H1 (cell line): ENCODE data around the gene LEFTY2. TPM values are rescaled to one million over a fixed set of nuclear protein-coding genes. Genes with fewer than 3 reads are reported as not detected.

ENCODE experiments used
- CTCF ChIA-PET: fragments of 300-600 bp; sonication (Branson Sonifier 250); formaldehyde crosslinking; loops from one replicate; lab custom pipeline; 2021; ENCODE audit not compliant: partially characterized antibody; lab: Charles Lee
- POLR2A ChIA-PET: fragments of 300-600 bp; sonication (Branson Sonifier 250); formaldehyde crosslinking; loops from one replicate; lab custom pipeline; 2021; ENCODE audit warnings: inconsistent platforms; ENCODE audit not compliant: partially characterized antibody; lab: Charles Lee
- DNase-seq, 2 experiments: peaks; one replicate each; pipeline versions ENCODE4 v3.0.0 to v3.0.0-alpha.2; 2010 to 2022; ENCODE audit warnings: low spot score in 2 of 2, low read depth in 1 of 2, mixed read lengths in 1 of 2
- FAIRE-seq: peaks from 2 replicates; lab custom pipeline; 2011; peaks lifted over from hg19 to GRCh38; lab: Jason Lieb, UNC
- H2AFZ ChIP-seq: 2 replicates; pipeline ENCODE4 v1.8.1; 2012; ENCODE audit warnings: low read length, inconsistent platforms
- H2AK5ac ChIP-seq: 2 replicates; pipeline ENCODE4 v1.6.1; 2013; ENCODE audit warnings: low read depth, low read length
- H2BK120ac ChIP-seq: replicated peaks from 2 replicates; pipeline ENCODE3; 2013; ENCODE audit warnings: low read depth, low read length, inconsistent platforms
- H2BK12ac ChIP-seq: 2 replicates; pipeline ENCODE4 v1.6.1; 2013; ENCODE audit warnings: low read depth, low read length
- H2BK15ac ChIP-seq: 2 replicates; pipeline ENCODE4 v1.6.1; 2013; ENCODE audit warnings: low read length
- H2BK20ac ChIP-seq: 2 replicates; pipeline ENCODE4 v1.6.1; 2013; ENCODE audit warnings: low read length
- H2BK5ac ChIP-seq: 2 replicates; pipeline ENCODE4 v1.6.1; 2013; ENCODE audit warnings: low read depth, low read length
- H3K14ac ChIP-seq: 2 replicates; pipeline ENCODE4 v1.6.1; 2013; ENCODE audit warnings: inconsistent platforms; ENCODE audit not compliant: insufficient read length
- H3K18ac ChIP-seq: 2 replicates; pipeline ENCODE4 v1.6.1; 2013; ENCODE audit warnings: low read length; ENCODE audit errors: extremely low read depth
- H3K23ac ChIP-seq: 2 replicates; pipeline ENCODE4 v1.6.1; 2013; ENCODE audit warnings: inconsistent platforms; ENCODE audit not compliant: insufficient read length
- H3K23me2 ChIP-seq: 2 replicates; pipeline ENCODE4 v1.6.1; 2013; ENCODE audit warnings: low read depth, low read length
- H3K27ac ChIP-seq: 2 replicates; pipeline ENCODE4 v1.6.1; 2011; ENCODE audit warnings: low read depth, low read length, inconsistent platforms
- H3K27me3 ChIP-seq, 4 experiments: replicated peaks in 1 of 4; 1 replicate in 1 of 4; 2 replicates in 3 of 4; pipeline versions ENCODE4 v1.6.1 to v1.8.1; 2011 to 2013; ENCODE audit warnings: low read length in 3 of 4, mild to moderate bottlenecking in 3 of 4, inconsistent platforms in 2 of 4, mixed read lengths in 2 of 4, moderate library complexity in 1 of 4; ENCODE audit not compliant: control insufficient read depth in 3 of 4, insufficient read depth in 3 of 4; ENCODE audit errors: extremely low read depth in 1 of 4
- H3K36me3 ChIP-seq, 4 experiments: 2 replicates each; pipeline versions ENCODE4 v1.6.1 to v1.8.1; 2011 to 2013; ENCODE audit warnings: mild to moderate bottlenecking in 4 of 4, low read length in 3 of 4, moderate library complexity in 2 of 4, control low read depth in 1 of 4, inconsistent platforms in 1 of 4; ENCODE audit not compliant: insufficient read depth in 4 of 4, control insufficient read depth in 2 of 4
- H3K4ac ChIP-seq: replicated peaks from 2 replicates; pipeline ENCODE3; 2013; ENCODE audit warnings: low read length, low read depth, mixed read lengths, inconsistent platforms; ENCODE audit not compliant: insufficient read length
- H3K4me1 ChIP-seq, 4 experiments: replicated peaks in 1 of 4; 1 replicate in 1 of 4; 2 replicates in 3 of 4; pipeline versions ENCODE4 v1.6.1 to v1.8.1; 2011 to 2013; ENCODE audit warnings: low read length in 3 of 4, inconsistent platforms in 2 of 4, mixed read lengths in 1 of 4; ENCODE audit not compliant: insufficient read depth in 4 of 4, control insufficient read depth in 3 of 4
- H3K4me2 ChIP-seq, 2 experiments: 2 replicates each; pipeline versions ENCODE4 v1.6.1 to v1.8.1; 2011 to 2013; ENCODE audit warnings: low read depth in 2 of 2, low read length in 2 of 2, control low read depth in 1 of 2, inconsistent platforms in 1 of 2, mild to moderate bottlenecking in 1 of 2; ENCODE audit not compliant: insufficient read depth in 1 of 2
- H3K4me3 ChIP-seq, 4 experiments: fragments of 200-600, 300-600 bp in 1 of 4; sonication (generic), shearing (Covaris generic), sonication (Bioruptor Twin) in 1 of 4; 2 replicates each; pipeline versions ENCODE4 v1.5.1 to v1.8.1; 2011 to 2016; ENCODE audit warnings: low read length in 4 of 4, low read depth in 3 of 4, control low read depth in 2 of 4, inconsistent platforms in 2 of 4, mild to moderate bottlenecking in 2 of 4, mixed read lengths in 1 of 4, moderate library complexity in 1 of 4; ENCODE audit not compliant: insufficient read depth in 2 of 4; ENCODE audit errors: extremely low read depth in 1 of 4
- H3K56ac ChIP-seq: replicated peaks from 2 replicates; pipeline ENCODE3; 2013; ENCODE audit warnings: low read depth, mild to moderate bottlenecking, mixed read lengths, low read length, inconsistent platforms; ENCODE audit not compliant: insufficient read length
- H3K79me1 ChIP-seq: 2 replicates; pipeline ENCODE4 v1.6.1; 2013; ENCODE audit warnings: low read depth, low read length, control low read depth
- H3K79me2 ChIP-seq, 2 experiments: 2 replicates each; pipeline versions ENCODE4 v1.6.1 to v1.8.1; 2012 to 2013; ENCODE audit warnings: low read length in 2 of 2, mild to moderate bottlenecking in 2 of 2, inconsistent platforms in 1 of 2; ENCODE audit not compliant: insufficient read depth in 2 of 2, control insufficient read depth in 1 of 2
- H3K9ac ChIP-seq, 4 experiments: replicated peaks in 1 of 4; 1 replicate in 1 of 4; 2 replicates in 3 of 4; pipeline versions ENCODE4 v1.6.1 to v1.8.1; 2011 to 2013; ENCODE audit warnings: low read depth in 3 of 4, low read length in 3 of 4, control low read depth in 2 of 4, mild to moderate bottlenecking in 2 of 4, moderate library complexity in 2 of 4, inconsistent platforms in 1 of 4; ENCODE audit errors: extremely low read depth in 1 of 4
- H3K9me3 ChIP-seq, 2 experiments: 2 replicates each; pipeline versions ENCODE4 v1.6.1 to v1.8.1; 2012 to 2013; ENCODE audit warnings: mild to moderate bottlenecking in 2 of 2, moderate library complexity in 2 of 2, control low read depth in 1 of 2, inconsistent platforms in 1 of 2, low read depth in 1 of 2, low read length in 1 of 2, mixed read lengths in 1 of 2; ENCODE audit not compliant: insufficient read depth in 2 of 2
- H4K20me1 ChIP-seq, 2 experiments: replicated peaks in 1 of 2; 2 replicates each; pipeline versions ENCODE3 to v1.8.1; 2011 to 2013; ENCODE audit warnings: inconsistent platforms in 2 of 2, low read length in 2 of 2, mild to moderate bottlenecking in 1 of 2; ENCODE audit not compliant: insufficient read depth in 2 of 2, control insufficient read depth in 1 of 2
- H4K5ac ChIP-seq: 2 replicates; pipeline ENCODE4 v1.6.1; 2013; ENCODE audit warnings: low read length, low read depth, mixed read lengths, inconsistent platforms; ENCODE audit not compliant: insufficient read length
- H4K8ac ChIP-seq: 2 replicates; pipeline ENCODE4 v1.8.0; 2013; ENCODE audit warnings: mild to moderate bottlenecking, moderate library complexity, low read length, inconsistent platforms; ENCODE audit not compliant: insufficient read depth; ENCODE audit errors: extremely low read depth
- H4K91ac ChIP-seq: replicated peaks from 2 replicates; pipeline ENCODE3; 2013; ENCODE audit warnings: low read length, mixed read lengths, inconsistent platforms; ENCODE audit not compliant: insufficient read length
- CBX8 ChIP-seq: fragments of 300-800, 300-1000 bp; sonication (generic); IDR thresholded peaks from 2 replicates; pipeline ENCODE4 v1.7.1; 2016; ENCODE audit warnings: low read depth, low read length, borderline replicate concordance
- CHD2 ChIP-seq: IDR thresholded peaks from 2 replicates; pipeline ENCODE4 v1.6.1; 2012; ENCODE audit warnings: low read length, improper control_type of control experiment
- EGR1 ChIP-seq: IDR thresholded peaks from 2 replicates; pipeline ENCODE4 v1.6.1; 2011; ENCODE audit warnings: low read depth, low read length, borderline replicate concordance
- HDAC2 ChIP-seq, 2 experiments: fragments of 300-600 bp in 1 of 2; sonication (generic) in 1 of 2; IDR thresholded peaks; 2 replicates each; pipeline ENCODE4 v1.6.1; 2011 to 2012; ENCODE audit warnings: low read depth in 2 of 2, low read length in 2 of 2, mild to moderate bottlenecking in 2 of 2, moderate library complexity in 2 of 2, borderline replicate concordance in 1 of 2, inconsistent platforms in 1 of 2
- POLR2A ChIP-seq, 2 experiments: IDR thresholded peaks; 1 replicate in 1 of 2; 2 replicates in 1 of 2; pipeline ENCODE4 v1.6.1; 2011; ENCODE audit warnings: low read depth in 2 of 2, low read length in 2 of 2, mild to moderate bottlenecking in 2 of 2; ENCODE audit errors: control extremely low read depth in 1 of 2
- RFX5 ChIP-seq: IDR thresholded peaks from 2 replicates; pipeline ENCODE4 v1.6.1; 2011; ENCODE audit warnings: low read depth, low read length, improper control_type of control experiment, borderline replicate concordance
- RXRA ChIP-seq: IDR thresholded peaks from 2 replicates; pipeline ENCODE4 v1.6.1; 2011; ENCODE audit warnings: low read depth, mild to moderate bottlenecking, low read length, moderate library complexity; ENCODE audit not compliant: insufficient read depth
- SP4 ChIP-seq: IDR thresholded peaks from 2 replicates; pipeline ENCODE4 v1.6.1; 2012; ENCODE audit warnings: low read length, inconsistent platforms
- whole genome bisulfite sequencing, 2 experiments: shearing (Covaris generic) in 1 of 2; methylation state at CpG; one replicate each; pipeline versions ENCODE4 v1.1.6 to v1.1.7; 2013 to 2015; ENCODE audit warnings: low lambda C conversion rate in 2 of 2, mixed read lengths in 2 of 2, inconsistent platforms in 1 of 2, low coverage in 1 of 2, missing lambda C conversion rate in 1 of 2; ENCODE audit not compliant: insufficient replicate concordance in 2 of 2, insufficient coverage in 1 of 2, insufficient read length in 1 of 2; ENCODE audit errors: extremely low coverage in 1 of 2, missing lambda C conversion rate in 1 of 2; 5-methylcytosine and 5-hydroxymethylcytosine counted together
- polyA plus RNA-seq, 7 experiments: library from polyadenylated mRNA; depleted of rRNA in 3 of 7; stranded (reverse) in 5 of 7; unstranded in 2 of 7; fragments of >200 nt in 5 of 7; fragments of 200-250 nt in 2 of 7; gene quantifications; 1 replicate in 5 of 7; 2 replicates in 1 of 7; 4 replicates in 1 of 7; pipeline versions ENCODE4 v1.2.1 to v1.2.3, GENCODE V29; 2011 to 2013; ENCODE audit warnings: missing spikeins in 2 of 7, mixed read lengths in 2 of 7
- total RNA-seq: library from RNA; stranded (reverse); fragmentation: NEBNext Ultra II Directional; extraction: Animal tissue kit (Norgen Biotek cat#: 25700); gene quantifications from 2 replicates; pipeline ENCODE4 v1.2.1, GENCODE V29; 2021

Gene LEFTY2
- total and polyA plus RNA-seq, 2 of the 8 experiments (the other 6 are each of a cell fraction or from before 2014, with no cell fraction given), result 2.6 to 4.3 TPM

DNA sequence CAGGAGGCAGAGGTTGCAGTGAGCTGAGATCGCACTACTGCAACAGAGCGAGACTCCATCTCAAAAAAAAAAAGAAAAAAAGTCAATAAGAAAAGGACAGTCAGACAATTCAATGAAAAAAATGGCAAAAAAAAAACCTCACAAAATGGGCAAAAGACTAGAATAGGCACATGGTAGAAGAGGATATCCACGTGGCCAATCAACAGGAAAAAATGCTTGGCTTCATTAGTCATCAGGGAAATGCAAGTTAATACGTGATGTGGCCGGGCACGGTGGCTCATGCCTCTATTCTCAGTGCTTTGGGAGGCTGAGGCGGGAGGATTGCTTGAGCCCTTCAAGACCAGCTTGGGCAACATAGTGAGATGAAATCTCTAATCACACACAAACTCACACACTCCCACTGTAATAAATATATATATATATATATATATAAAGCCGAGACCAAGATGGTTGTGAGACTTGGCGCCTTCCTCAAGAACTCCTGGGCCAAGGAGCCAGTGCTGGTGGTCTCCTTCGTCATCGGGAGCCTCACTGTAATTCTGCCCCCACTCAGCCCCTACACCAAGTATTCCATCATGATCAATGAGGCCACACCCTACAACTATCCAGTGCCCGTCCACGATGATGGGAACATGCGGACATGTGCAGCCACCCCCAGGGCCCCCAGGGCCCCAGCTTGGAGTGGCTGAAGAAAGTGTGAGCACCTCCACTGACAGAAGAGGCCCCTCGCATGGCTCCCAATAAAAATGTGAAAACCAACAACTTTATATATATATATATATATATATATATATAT lies 22.9 kb upstream of the LEFTY2 start:
- H3K56ac ChIP-seq, result no peak overlapping the region
- no peaks in the 10 kb centered on the region for H3K27me3 ChIP-seq
- H2AK5ac ChIP-seq, result no peak overlapping the region
- no peaks in the 10 kb centered on the region for H3K23me2 ChIP-seq
- H3K18ac ChIP-seq, result no peak overlapping the region
- H3K4me1 ChIP-seq, result no peaks in the 10 kb centered on the region
- H4K20me1 ChIP-seq, result no peaks in the 10 kb centered on the region
- DNase-seq, result no peak
- no peaks in the 10 kb centered on the region for H3K79me2 ChIP-seq
- H2BK5ac ChIP-seq, result no peak overlapping the region
- no peak overlapping the region for H3K4ac ChIP-seq
- TF ChIP-seq HDAC2 (IDR thresholded peaks at IDR 0.05; ENCODE audit: borderline replicate concordance in 1 of 2, low read depth in 2 of 2, low read length in 2 of 2), result no peak
- TF ChIP-seq RFX5, result no peak
- no peak for TF ChIP-seq SP4
- no peak for TF ChIP-seq CHD2
- TF ChIP-seq POLR2A (IDR thresholded peaks at IDR 0.05; ENCODE audit: control extremely low read depth in 1 of 2, low read depth in 2 of 2, low read length in 2 of 2), result no peak
- TF ChIP-seq RXRA, result no peak
- TF ChIP-seq EGR1, result no peak
- no peak for TF ChIP-seq CBX8
- no peak overlapping the region for H3K23ac ChIP-seq
- H2BK20ac ChIP-seq, result no peak overlapping the region
- ChIA-PET CTCF (interaction anchor here (0.6 to 7.4 kb wide), 19 partner anchors 9 to 489 kb away, joined by 3 to 86 read pairs (median 6); partner anchors contain the start of genes LEFTY2 and SDE2), POLR2A (interaction anchor here (0.6 to 1.4 kb wide), 3 partner anchors 18 to 105 kb away, joined by 3 to 4 read pairs (median 3); no protein-coding TSS in a partner anchor)
- no peak overlapping the region for H2BK15ac ChIP-seq
- H3K79me1 ChIP-seq, result no peaks in the 10 kb centered on the region
- H3K4me2 ChIP-seq, result no peak overlapping the region
- no peaks in the 10 kb centered on the region for H3K9me3 ChIP-seq
- H4K91ac ChIP-seq, result no peak overlapping the region
- no peak for FAIRE-seq
- 93% methylated on average over 14 of the region's 15 CpGs; no CpG with 5 or more reads in 1 of the 2 experiments for WGBS, 2 experiments
- H3K9ac ChIP-seq, result no peak overlapping the region
- no peak overlapping the region for H3K4me3 ChIP-seq
- H4K5ac ChIP-seq, result no peak overlapping the region
- no peak overlapping the region for H3K27ac ChIP-seq
- no peak overlapping the region for H2AFZ ChIP-seq
- H3K36me3 ChIP-seq, result no peaks in the 10 kb centered on the region
- H3K14ac ChIP-seq, result no peak overlapping the region
- no peak overlapping the region for H4K8ac ChIP-seq
- no peak overlapping the region for H2BK120ac ChIP-seq
- H2BK12ac ChIP-seq, result no peak overlapping the region
